Activated CD4-positive, alpha-beta T cell treated with anti-CD3 and anti-CD28 coated beads, Interleukin-2, amount 50 U/mL, for 24 hours (primary cell): ENCODE data around the gene LCA5.
"Not testable (repeated sequence)": the region's sequence is repeated elsewhere in the genome, so short reads cannot be mapped to it uniquely, and the experiment has no call there.

Experiments used
- DNase-seq, 2 donors: peaks; one replicate each; pipeline ENCODE4 v3.0.0-alpha.2; 2020; ENCODE audit warnings: low read depth in 1 of 2, low spot score in 1 of 2

Gene LCA5

DNA sequence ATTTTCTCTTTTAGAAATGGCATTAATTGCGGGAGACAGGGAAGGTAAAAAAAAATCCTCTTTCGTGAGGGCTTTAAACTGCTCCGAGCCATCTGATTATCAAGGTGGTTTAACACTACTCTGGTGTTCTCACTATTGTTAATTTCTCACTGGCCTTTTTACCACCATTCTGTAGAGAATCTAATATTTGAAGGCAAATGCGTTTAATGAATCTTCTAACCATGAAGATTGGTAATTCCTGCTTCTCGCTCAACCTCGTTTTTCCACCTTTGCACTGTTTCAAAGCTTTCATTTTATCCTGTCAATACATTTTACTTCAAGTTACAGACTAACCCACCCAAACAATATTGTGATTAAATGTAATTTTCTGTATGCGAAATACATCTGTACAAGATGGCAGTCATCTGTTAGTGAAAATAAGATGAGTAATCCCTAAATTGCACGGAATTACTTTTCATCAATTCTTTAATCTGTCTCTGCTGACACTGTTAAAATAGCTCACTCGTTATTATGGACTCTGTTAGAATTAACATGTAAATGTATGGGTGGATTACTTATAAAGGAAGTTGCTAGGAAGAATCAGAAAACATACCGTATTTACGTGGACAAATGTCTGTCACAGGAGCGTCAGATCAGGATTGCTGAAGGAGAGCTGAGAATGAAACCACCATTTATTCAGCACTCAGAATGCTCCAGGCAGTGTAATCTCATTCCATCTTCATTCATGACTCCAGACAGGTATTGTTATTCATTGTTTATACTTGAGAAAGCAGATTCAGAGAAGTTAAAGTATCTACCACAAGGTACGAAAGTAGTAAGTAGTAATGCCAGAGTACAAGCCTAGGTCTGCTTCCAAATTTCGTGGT, 1.1 kb upstream of the LCA5 start:
- no peak for DNase-seq

DNA sequence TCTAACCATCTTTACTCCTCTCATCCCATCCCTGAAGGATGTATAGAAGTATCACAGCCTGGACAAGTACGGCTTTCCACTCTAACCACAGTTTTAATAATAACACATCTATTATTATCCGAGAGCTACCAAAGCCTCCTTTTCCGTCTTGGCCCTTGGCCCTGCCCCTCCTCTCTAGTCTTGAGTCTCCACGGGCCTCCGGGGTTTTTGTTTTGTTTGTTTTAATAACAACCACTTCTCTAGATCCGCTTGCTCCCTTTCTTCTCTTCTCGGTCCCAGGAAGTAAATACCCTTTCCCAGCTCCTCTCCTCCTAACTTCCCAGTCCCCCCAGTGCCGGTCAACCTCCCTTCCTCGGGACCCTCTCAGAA, 661 bp downstream of the LCA5 start:
- DNase-seq, result no peak

DNA sequence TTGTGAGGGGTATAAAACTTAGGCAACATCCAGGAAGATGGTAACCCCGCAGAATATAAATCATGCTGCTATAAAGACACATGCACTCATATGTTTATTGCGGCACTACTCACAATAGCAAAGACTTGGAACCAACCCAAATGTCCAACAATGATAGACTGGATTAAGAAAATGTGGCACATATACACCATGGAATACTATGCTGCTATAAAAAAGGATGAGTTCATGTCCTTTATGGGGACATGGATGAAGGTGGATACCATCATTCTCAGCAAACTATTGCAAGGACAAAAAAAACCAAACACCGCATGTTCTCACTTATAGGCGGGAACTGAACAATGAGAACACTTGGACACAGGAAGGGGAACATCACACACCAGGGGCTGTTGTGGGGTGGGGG, 7.7 kb downstream of the LCA5 start:
- not testable (repeated sequence) for DNase-seq

DNA sequence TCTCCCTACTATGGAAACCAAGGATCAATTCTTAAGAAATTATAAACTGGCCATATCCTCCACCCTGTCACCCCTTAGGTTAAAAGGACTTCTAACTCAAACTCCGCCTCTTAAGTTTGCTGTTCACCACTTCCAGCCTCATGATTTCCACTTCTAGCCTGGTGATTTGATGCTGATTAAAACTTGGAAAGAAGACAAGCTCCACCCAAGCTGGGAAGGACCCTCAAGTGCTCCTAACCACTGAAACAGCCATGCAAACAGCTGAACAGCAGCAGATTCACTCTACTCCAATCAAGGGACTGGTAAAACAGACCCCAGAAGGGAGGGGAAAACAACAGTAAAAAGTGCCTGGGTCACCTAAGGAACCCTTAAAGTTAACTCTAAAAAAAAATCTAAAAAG, 10.3 kb downstream of the LCA5 start:
- no peak for DNase-seq

DNA sequence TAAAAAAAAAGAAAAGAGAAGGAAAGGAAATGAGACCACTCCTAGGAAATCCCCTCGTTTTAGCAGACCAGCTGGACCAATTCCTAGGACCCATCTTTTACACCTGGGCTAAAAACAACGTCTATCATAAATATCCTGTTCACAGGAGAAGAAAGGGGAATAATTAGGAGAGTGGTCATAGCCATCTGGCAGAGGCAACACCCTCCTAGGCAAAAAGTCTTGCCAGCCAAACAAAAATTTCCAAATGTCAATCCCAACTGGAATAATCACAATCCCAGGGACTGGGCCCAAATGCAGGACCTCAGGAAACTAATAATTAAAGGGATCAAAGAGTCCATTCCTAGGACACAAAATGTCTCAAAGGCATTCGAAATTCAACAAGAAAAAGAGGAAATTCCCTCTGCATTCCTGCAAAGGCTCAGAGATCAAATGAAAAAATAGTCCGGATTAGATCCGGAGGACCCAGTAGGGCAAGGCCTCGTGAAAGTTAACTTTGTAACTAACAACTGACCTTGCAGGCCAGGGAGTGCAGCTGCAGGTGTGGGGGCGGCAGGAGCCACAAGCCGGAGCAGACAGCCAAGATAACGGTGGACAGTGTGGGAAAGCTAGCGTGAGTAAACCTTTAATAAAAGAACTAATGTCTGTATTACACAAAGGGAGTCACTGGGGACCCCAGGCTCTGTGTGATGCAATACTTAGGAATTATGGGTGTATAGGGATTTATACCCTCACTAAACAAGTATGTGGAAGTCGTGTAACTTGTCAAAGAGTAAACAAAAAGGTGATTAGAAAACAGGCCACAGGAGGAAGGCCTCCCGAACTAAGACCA, 11.7 kb downstream of the LCA5 start:
- DNase-seq, result no peak

DNA sequence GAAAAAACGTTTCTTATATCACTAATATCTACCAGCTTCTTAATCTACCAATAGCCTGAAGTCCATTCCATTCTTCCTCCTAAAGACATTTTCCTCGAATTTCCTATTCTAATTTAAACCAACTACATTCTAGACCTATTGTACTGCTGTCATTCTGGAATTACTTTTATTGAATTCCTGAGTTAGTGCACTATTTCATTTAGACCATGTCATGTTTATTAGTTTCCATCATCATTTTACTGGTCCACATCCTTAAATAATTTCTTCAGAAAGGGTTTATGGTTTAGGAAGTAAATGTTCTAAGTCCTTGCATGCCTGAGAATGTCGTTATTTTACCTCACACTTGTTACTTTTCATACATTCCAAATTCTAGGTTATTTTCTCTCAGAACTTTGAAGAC, 13.2 kb downstream of the LCA5 start:
- DNase-seq, result no peak

DNA sequence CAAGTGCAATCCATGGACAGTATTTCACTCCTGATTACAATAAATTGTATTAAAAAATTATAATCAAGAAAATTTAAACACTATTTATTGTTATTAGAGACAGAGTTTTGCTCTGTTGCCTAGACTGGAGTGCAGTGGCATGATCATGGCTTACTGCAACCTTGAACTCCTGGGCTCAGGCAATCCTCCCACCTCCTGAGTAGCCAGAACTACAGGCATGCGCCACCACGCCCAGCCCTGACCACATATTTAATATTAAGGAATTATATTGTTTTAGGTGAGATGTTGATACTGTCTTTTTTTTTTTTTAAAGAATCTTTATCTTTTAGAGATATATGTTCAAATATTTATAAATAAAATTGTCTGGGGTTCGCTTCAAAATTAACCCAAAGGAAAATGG, 14.6 kb downstream of the LCA5 start:
- DNase-seq, result no peak

DNA sequence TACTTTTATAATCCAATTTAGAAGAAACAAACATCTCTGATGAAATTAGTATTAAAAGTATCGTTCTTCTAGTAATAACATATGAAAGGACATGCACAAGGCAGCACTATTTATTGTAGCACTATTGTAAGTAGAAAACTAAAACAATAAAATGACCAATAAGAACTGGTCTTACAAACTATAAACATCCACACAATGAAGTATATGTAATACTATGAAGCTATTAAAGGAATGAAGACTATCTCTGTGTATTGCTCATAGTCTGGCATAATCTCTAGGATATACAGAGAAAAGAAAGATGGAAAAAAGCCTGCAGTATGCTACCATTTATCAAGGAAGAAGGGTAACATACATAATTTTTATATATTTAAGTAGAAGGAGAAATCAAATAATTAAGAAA, 16.7 kb downstream of the LCA5 start:
- DNase-seq, result no peak

DNA sequence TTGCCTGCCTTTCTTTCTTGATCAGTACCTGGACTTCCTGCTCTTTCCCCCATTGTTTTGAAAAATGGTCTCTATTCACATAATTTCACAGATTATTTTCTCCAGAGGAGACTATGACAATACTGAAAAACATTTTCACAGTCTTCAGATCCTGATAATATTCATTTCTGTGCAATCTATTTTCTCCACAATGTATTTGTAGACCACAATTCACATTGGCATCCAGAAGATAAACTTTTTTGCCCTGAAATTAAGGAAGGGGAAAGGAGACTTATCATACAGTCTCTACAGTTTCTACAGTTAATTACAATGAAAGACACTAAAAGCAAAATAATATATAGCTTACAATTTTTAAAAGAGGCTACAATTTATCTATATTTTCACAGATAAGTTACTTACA, 18.4 kb downstream of the LCA5 start:
- no peak for DNase-seq

DNA sequence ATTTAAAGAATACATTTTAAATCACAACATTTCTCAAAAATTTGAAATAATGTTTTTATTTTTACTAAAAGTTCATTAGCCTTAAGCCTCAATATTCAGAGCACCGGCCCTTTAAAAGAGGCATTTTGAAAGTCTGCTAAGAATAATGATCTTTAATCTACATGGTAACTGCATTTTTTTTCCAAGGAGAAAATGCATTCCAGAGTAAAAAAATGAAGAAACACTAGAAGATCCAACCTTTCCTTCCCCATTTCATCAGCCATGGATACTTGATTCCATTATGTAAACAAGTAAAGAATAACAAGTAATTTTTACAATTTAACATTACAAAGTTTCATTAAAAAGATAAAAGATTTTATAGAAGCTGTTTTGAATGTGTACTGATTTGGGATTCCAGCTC, 21.8 kb downstream of the LCA5 start:
- DNase-seq, result no peak

DNA sequence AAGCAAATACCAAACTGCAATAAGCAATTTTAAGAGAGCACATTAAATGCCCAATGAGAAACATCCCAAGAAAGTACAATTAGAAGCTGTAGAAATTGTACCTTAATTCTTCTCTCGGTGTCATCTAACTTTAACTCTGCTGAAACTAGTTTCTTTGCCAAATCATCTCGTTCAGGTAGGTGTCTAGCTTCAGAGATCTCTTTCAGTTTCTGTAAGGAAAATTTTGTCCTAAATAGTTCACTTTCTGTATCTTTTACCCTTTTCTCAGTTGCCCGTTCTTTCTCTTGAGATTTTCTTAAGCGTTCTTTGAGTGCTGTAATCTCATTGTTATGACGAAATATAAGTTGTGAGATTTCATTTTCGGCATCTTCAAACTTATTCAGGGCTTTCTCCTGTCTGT, 24.1 kb downstream of the LCA5 start:
- DNase-seq, result no peak

DNA sequence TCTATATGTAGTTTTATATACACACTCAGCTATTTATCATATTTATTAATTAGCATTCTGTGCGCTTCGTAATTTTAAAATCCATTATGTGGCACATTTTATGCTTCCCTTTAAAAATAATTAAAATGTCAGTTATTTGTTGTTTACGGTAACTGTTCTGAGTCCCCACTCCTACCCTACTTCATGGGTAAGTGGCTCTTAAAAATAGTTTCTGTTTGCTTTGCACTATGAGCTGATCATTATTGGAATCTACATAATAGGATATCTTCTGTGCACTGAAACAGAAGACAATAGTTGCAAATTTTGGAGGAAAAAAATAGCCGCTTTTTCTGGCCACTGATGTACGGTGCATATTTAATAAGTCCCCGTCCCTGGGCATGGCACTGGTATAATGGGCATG, 25.2 kb downstream of the LCA5 start:
- no peak for DNase-seq

DNA sequence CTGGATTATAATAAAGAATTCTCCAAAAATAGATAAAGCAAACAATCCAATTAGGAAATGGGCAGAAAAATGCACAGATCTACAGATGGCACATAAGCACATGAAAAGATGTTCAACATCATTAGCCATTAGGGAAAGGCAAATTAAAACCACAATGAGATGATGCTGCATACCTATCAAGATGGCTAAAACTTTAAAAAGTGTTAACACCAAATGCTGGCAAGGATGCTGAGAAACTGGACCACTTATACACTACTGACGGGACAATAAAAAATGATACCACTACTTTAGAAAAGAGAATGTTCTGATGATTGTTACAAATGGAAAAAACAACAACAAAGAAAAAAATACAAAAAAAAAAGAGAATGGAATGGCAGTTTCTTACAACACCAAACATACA, 26.5 kb downstream of the LCA5 start:
- DNase-seq, result no peak

DNA sequence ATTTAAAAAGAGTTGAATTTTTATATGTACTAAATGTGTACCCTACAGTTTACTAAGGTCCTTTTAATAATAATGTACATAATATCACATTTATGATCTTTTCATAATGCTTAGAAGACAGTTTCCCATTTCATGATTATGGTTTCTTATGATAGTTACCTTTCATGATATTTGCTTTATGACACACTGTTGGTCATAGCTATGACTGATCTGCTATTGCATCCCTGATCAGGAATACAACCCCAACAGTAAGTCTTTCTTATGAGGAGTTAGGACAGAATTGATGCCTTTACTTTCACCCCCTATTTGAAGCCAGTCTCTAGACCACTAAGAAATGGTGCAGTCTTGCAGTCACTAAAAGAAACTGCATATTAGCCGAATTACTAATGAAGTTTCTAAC, 31.0 kb downstream of the LCA5 start:
- no peak for DNase-seq

DNA sequence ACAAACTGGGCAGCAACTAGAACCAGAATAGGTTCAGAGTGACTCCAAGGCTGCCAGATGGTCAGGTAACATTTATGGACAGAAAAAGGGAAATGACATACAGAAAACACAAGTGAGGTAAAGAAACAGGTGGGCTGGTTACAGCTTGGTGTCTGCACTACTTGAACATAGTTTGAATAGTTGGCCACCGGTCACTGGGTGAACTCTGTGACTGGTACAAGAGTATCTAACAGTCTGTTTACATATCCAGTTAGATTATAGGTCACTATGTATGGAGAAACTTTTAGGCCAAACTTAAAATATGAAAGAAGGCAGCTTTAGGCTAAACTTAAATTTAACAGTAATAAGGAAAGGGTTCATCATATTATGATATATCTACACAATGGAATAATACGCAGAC, 32.9 kb downstream of the LCA5 start:
- DNase-seq, result no peak

DNA sequence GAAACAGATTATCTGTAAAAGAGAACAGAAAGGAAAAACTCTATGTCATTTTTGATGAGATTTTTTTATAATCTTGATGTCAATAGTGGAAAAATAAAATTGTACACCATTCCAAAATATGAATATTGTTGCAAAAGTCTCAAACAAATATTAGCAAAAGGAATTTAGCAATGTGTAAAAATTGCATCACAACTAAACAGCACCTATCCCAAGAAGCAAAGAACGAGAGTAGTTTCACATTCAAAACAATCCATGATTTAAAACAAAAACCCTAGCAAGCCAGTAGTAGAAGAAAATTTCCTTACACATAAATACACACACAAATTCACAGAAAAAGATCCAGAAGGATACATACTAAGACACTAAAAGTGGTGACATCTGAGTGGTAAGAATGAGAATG, 38.4 kb downstream of the LCA5 start:
- DNase-seq, result no peak

DNA sequence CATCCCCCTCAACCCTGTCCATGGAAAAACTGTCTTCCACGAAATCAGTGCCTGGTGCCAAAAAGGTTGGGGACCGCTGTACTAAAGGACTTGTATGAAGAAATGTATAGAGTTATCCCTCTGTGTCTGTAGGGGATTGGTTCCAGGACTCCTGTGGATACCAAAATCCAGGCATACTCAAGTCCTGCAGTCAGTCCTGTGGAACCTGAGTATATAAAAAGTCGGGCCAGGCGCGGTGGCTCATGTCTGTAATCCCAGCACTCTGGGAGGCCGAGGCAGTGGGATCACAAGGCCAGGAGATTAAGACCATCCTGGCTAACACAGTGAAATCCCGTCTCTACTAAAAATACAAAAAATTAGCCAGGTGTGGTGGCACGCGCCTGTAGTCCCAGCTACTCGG, 42.0 kb downstream of the LCA5 start:
- no peak for DNase-seq

DNA sequence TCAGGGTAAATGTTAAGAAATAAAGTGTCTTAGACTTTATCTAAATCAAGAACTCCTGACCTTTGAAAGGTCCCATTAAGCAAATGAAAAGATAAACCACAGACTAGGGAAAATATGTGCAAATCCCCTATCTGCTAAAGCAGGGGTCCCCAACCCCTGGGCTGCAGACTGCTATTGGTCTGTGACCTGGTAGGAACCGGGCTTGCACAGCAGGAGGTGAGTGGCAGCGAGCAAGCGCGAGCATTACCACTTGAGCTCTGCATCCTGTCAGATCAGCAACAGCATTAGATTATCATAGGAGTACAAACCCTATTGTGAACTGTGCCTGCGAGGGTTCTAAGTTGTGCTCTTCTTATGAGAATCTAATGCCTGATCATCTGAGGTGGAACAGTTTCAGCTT, 42.4 kb downstream of the LCA5 start:
- DNase-seq, result no peak

DNA sequence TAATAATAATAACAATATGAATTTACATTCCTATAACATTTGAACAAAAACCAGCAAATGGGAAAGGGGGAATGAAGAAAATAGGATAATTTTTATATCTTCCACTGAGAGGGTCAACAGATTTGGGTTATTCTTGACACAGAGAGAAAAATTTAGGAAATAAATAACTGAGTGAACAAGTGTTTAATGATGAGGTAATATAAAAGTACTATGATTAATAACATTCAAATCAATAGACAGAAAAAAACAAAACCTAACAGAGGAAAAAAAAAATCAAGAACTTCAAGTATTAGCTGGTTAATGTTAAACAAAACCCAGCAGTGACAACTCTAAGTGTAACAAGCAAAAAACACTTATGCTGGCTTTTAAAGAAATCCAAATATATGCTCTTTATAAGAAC, 66.5 kb downstream of the LCA5 start:
- DNase-seq, result no peak

DNA sequence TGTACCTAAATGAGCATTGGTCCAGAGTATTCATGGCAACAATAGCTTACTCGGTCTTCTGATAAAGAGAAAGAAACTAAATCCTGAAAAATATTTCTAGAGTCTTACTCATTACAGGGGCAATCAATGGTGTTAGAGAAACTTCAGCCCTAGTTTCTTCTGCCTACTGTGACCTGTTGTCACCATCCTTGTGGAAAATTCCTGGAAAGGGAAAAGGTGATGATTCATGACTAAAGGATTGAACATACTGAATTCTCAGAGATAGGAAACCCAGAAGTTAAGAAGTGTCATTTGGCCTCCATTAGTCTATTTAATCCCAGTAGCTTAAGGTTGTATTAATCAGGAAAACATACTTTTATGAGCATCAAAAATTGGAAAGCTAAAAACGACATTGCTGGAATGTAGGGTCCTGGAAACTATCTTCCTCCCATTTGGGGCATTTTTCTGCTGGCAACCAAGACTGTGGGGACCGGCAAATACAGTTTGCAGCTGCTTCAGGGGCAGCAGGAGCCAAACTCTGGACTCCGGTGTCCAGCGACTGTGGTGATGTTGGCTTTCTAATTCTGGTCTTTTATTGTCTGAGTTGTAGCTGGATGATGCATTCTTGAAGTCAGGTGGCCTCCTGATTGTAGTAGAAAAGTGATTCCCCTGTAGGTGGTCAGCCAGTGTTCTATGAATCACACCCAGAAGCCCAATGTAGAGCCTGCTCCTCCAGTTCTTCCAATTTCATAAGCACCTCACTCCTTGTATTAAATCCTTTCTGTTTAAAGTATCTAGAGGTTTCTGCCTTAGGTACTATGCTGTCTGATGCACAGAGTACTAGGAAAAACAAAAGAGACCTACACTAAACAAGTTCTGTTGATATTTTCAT, 67.6 kb downstream of the LCA5 start:
- no peak for DNase-seq

DNA sequence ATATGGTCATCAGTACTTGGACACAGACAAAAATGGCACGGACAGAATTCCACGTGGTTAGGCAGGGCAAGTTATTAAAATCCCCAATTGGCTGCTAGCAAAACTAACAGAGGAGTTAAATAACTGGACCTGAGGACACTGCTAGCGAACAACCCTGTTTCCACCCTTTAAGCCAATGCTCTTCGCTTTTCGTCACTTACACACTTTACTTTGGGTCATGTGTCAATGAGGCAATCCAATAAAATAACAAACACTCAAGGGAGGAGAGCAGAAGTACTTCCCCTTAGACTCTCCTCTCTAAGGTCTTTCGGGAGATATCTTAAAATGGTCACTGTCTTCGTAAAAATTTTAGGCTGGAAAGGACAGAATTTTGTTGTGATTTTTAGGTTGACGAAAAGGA, 68.6 kb downstream of the LCA5 start:
- no peak for DNase-seq

DNA sequence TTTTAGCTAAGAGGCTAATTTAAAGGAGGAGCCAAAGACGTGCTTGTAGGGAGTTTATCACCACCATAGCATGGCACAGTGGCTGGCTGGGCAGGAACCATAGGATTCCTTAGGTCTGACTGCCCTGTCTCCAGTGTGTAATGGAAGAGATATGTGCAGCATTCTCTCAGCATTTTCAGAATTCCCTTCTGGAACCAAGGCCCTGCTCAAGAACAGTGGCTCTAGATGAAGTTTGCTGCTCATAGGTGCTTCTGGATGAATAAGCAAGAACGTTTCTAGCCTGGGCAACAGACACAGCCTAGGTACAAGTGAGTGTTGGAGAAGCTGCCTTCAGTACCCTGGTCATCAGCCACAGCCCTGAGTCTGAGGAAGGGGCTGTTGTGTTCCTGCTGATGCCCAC, 69.1 kb downstream of the LCA5 start:
- DNase-seq, result no peak
